Sigmoid colon (tissue), 4 donors: Measurements from ENCODE around the gene VMP1.
"Not testable (repeated sequence)": the region's sequence is repeated elsewhere in the genome, so short reads cannot be mapped to it uniquely, and the experiment has no call there.

Experiments
- EP300 ChIP-seq, 4 donors: sonication (generic); formaldehyde crosslinking; IDR thresholded peaks; one replicate each; pipeline ENCODE4 v1.6.1; 2017; ENCODE audit warnings: antibody characterized with exemption in 4 of 4
- POLR2A ChIP-seq, 2 donors: fragments of 450-650 bp; IDR thresholded peaks; one replicate each; pipeline ENCODE4 v1.6.1; 2016; ENCODE audit warnings: antibody characterized with exemption in 2 of 2, mild to moderate bottlenecking in 2 of 2, moderate library complexity in 2 of 2
- POLR2AphosphoS5 ChIP-seq, 4 donors: sonication (generic); formaldehyde crosslinking; IDR thresholded peaks; one replicate each; pipeline ENCODE4 v1.6.1; 2017; ENCODE audit warnings: antibody characterized with exemption in 4 of 4

GRCh38 chr17:59853919-59854729, 146.7 kb downstream of the VMP1 start:
- not testable (repeated sequence) for TF ChIP-seq EP300, POLR2A, POLR2AphosphoS5 (IDR thresholded peaks at IDR 0.05)
